Transverse colon (tissue), 4 donors: ENCODE data around the gene MAL. TPM values are rescaled to one million over a fixed set of nuclear protein-coding genes. Genes with fewer than 3 reads are reported as not detected.

Source experiments
- DNase-seq: peaks from one replicate; pipeline ENCODE4 v3.0.0-alpha.2; 2019
- H3K27ac ChIP-seq, 4 donors: fragments of 200-600 bp; sonication (generic); 2 replicates each; pipeline ENCODE4 v1.5.1; 2016 to 2018; ENCODE audit warnings: inconsistent platforms in 4 of 4
- H3K27me3 ChIP-seq: fragments of 200-600 bp; sonication (generic); 2 replicates; pipeline ENCODE4 v1.5.1; 2017; ENCODE audit warnings: inconsistent platforms
- H3K36me3 ChIP-seq, 4 donors: fragments of 200-600 bp; sonication (generic); 2 replicates each; pipeline ENCODE4 v1.5.1; 2017 to 2019; ENCODE audit warnings: inconsistent platforms in 4 of 4
- H3K4me1 ChIP-seq, 4 donors: fragments of 200-600 bp; sonication (generic); 2 replicates each; pipeline ENCODE4 v1.5.1; 2017 to 2020; ENCODE audit warnings: inconsistent platforms in 4 of 4
- H3K4me3 ChIP-seq, 4 donors: fragments of 200-600 bp; sonication (generic); 1 replicate in 1 of 4; 2 replicates in 3 of 4; pipeline versions ENCODE4 v1.5.1 to v1.6.1; 2017 to 2019; ENCODE audit warnings: inconsistent platforms in 4 of 4
- H3K9me3 ChIP-seq, 2 donors: fragments of 200-600 bp; sonication (generic); 2 replicates each; pipeline ENCODE4 v1.5.1; 2017 to 2019; ENCODE audit warnings: inconsistent platforms in 2 of 2
- EP300 ChIP-seq: sonication (generic); formaldehyde crosslinking; IDR thresholded peaks from one replicate; pipeline ENCODE4 v1.6.1; 2017; ENCODE audit warnings: antibody characterized with exemption, low read depth
- POLR2A ChIP-seq: fragments of 450-650 bp; IDR thresholded peaks from one replicate; pipeline ENCODE4 v1.6.1; 2016; ENCODE audit warnings: antibody characterized with exemption, mild to moderate bottlenecking, moderate library complexity
- POLR2AphosphoS5 ChIP-seq, 3 donors: sonication (generic); formaldehyde crosslinking; IDR thresholded peaks; one replicate each; pipeline ENCODE4 v1.6.1; 2016; ENCODE audit warnings: antibody characterized with exemption in 3 of 3
- WGBS, 2 donors: methylation state at CpG; one replicate each; pipeline ENCODE4 v1.1.5; 2018; ENCODE audit warnings: low coverage in 1 of 2; 5-methylcytosine and 5-hydroxymethylcytosine counted together
- in situ Hi-C, 4 donors: fragments of 200-750 bp; cut with MboI; loops; one replicate each; pipeline versions ENCODE4 v1.15.0 to v1.15.1; 2017; ENCODE audit warnings: low sequenced_read_pairs in 3 of 4, low pct_ligation_motif_present in 1 of 4, low pct_unique_long_range_greater_than_20kb in 1 of 4
- intact Hi-C: fragments of 100-400 bp; cut with DNase I; formaldehyde crosslinking; loops from one replicate; pipeline ENCODE4 v1.15.1; 2023; ENCODE audit warnings: low total_unique reads
- total RNA-seq, 4 donors: library from RNA; depleted of rRNA; stranded (reverse); fragments of >200 nt; gene quantifications; one replicate each; pipeline ENCODE4 v1.1.0, GENCODE V29; 2016
- TF ChIP-seq, protein P1 (sequence below), 5 experiments: fragments of 200-600 bp in 3 of 5; fragments of 450-650 bp in 2 of 5; sonication (generic) in 3 of 5; IDR thresholded peaks; 1 replicate in 2 of 5; 2 replicates in 3 of 5; pipeline ENCODE4 v1.5.1; 2016 to 2017; ENCODE audit warnings: antibody characterized with exemption in 5 of 5, inconsistent platforms in 3 of 5, mild to moderate bottlenecking in 2 of 5, moderate library complexity in 1 of 5

MAL gene
- total RNA-seq, 4 donors from 2014 or later = 3.7 to 14.3 (median 5.1) TPM

DNA sequence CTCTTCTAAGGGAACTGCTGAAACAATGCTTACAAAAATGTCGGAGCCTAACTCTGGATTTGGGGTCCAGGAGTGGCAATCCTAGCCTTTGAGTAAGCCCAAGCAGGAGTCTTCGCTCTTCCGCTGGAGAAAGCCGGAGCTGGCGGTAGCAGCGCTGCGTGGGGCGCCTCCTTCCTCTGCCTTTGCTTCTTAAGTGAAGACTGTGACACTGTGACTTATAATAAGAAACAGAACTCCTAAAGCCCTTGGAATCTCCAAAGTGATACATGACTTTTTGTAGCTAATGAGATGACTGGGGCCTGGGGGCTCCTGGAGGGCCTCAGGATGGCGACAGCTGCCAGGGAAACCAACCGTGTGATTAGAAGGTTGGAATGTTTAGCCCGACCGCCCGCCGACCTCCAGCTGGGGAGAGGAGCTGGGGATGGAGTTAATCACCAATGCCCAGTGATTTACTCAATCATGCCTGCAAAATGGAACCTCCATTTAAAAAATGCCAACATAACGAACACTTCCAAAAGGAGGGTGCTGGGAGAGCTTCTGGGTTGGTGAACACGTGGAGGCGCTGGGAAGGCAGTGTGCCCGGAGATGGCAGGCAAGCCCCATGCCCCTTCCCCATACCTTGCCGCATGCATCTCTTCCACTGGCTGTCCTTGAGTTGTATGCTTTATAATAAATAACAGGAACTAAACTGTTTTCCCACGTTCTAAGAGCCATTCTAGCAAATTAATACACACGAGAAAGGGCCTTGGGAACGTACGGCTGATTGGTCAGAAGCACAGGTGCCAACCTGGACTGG, 29.0 kb upstream of the MAL start:
- intact Hi-C loops = no loop called here
- in situ Hi-C loops = no loop called here
- 77% methylated on average over 23 of the region's 23 CpGs; no CpG with 5 or more reads in 1 of the 2 donors for WGBS, 2 donors
- H3K9me3 ChIP-seq = no peaks in the 10 kb centered on the region
- no peaks in the 10 kb centered on the region for H3K36me3 ChIP-seq
- no peak for TF ChIP-seq POLR2A
- TF ChIP-seq POLR2AphosphoS5 (IDR thresholded peaks at IDR 0.05) = no peak
- TF ChIP-seq, protein P1, sequence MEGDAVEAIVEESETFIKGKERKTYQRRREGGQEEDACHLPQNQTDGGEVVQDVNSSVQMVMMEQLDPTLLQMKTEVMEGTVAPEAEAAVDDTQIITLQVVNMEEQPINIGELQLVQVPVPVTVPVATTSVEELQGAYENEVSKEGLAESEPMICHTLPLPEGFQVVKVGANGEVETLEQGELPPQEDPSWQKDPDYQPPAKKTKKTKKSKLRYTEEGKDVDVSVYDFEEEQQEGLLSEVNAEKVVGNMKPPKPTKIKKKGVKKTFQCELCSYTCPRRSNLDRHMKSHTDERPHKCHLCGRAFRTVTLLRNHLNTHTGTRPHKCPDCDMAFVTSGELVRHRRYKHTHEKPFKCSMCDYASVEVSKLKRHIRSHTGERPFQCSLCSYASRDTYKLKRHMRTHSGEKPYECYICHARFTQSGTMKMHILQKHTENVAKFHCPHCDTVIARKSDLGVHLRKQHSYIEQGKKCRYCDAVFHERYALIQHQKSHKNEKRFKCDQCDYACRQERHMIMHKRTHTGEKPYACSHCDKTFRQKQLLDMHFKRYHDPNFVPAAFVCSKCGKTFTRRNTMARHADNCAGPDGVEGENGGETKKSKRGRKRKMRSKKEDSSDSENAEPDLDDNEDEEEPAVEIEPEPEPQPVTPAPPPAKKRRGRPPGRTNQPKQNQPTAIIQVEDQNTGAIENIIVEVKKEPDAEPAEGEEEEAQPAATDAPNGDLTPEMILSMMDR (IDR thresholded peaks at IDR 0.05) = no peak
- no peak for TF ChIP-seq EP300
- H3K4me3 ChIP-seq = no peak overlapping the region
- no peak for DNase-seq
- no peak overlapping the region for H3K27ac ChIP-seq
- no peaks in the 10 kb centered on the region for H3K4me1 ChIP-seq
- peaks cover 21% of the 10 kb centered on the region for H3K27me3 ChIP-seq

DNA sequence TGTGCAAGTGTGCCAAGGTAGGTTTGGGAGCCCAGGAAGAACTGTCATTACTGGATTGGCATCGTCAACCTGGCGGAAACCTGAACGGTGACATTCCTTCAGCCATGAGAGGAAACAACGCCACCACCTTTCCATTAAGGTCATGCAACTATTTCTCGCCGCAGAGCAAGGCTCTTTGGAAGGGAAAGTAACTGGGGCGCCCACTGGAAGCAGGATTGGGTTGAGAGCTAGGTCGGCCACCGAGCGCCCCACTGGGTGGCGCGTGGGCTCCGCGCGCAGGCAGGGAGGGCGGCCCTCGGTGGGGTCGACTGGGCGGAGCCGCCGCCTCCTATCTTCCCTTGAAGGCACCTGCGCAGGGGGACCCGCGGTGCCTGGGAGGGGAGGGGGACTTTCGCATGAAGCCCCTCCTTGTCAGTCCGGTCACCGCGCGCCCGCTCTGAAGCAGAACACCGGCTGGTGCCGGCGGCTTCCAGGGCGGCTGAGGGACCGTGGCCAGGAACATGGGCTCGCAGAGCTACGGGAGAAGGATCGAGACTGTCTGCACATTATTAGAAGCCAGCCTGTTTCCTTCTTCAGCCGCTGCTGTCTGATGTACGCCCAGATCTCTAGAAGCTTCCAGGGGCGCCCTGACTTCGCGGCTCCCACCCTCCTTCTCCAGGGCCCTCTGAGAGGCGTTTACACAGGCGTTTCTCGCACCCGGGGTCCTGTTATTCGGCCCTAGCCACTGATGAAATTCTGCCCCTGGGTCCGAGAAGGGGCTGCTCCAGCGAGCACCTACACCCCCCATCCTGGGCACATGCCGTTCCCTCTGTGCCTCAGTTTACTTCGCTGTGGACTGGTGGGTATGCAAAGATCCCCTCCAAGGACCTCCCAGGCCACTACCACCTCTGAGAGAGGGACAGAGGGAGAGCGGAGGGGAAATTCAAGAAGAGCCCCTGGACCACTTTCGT, 27.3 kb upstream of the MAL start:
- 60 to 77% methylated on average over 3 to 46 of the region's 54 CpGs for WGBS, 2 donors
- H3K4me1 ChIP-seq = no peaks in the 10 kb centered on the region
- H3K27me3 ChIP-seq = peaks cover 21% of the 10 kb centered on the region
- no peak overlapping the region for H3K27ac ChIP-seq
- in situ Hi-C loops = no loop called here
- TF ChIP-seq POLR2AphosphoS5 (IDR thresholded peaks at IDR 0.05) (no peak), EP300 (no peak), POLR2A (no peak)
- TF ChIP-seq, protein P1 (IDR thresholded peaks at IDR 0.05) = no peak
- DNase-seq = no peak
- intact Hi-C loops = no loop called here
- H3K4me3 ChIP-seq = no peak overlapping the region
- H3K36me3 ChIP-seq = no peaks in the 10 kb centered on the region
- no peaks in the 10 kb centered on the region for H3K9me3 ChIP-seq

DNA sequence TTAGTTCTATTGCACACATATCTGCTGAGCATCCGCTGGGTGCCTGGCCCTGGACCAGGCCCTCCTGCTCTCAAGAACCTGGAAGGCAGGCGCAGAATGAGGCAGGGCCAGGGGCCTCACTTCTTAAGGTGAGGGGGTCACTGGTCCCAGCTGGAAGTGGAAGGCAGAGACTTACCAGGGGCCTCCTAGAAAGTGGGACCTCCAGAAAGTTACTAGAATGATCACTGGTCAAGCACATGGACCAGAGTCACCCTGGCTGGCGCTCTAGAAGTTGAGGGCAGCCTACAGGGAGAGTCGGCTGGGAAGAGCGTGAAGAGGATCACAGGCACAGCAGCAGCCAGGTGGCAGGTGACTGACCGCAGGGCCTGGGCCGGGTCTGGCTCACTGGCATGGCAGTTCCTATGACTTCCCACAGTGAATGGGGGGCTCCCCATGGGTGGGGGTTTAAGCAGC, 26.1 kb upstream of the MAL start:
- no peak overlapping the region for H3K27ac ChIP-seq
- H3K4me1 ChIP-seq = no peaks in the 10 kb centered on the region
- no peaks in the 10 kb centered on the region for H3K36me3 ChIP-seq
- in situ Hi-C loops = no loop called here
- H3K27me3 ChIP-seq = peaks cover 21% of the 10 kb centered on the region
- intact Hi-C loops = no loop called here
- TF ChIP-seq, protein P1 (IDR thresholded peaks at IDR 0.05) = no peak
- no peak for TF ChIP-seq POLR2AphosphoS5 (IDR thresholded peaks at IDR 0.05)
- TF ChIP-seq POLR2A = no peak
- TF ChIP-seq EP300 = no peak
- DNase-seq = no peak
- WGBS, 2 donors = 89% methylated on average over 7 of the region's 7 CpGs; no CpG with 5 or more reads in 1 of the 2 donors
- no peak overlapping the region for H3K4me3 ChIP-seq
- no peaks in the 10 kb centered on the region for H3K9me3 ChIP-seq

DNA sequence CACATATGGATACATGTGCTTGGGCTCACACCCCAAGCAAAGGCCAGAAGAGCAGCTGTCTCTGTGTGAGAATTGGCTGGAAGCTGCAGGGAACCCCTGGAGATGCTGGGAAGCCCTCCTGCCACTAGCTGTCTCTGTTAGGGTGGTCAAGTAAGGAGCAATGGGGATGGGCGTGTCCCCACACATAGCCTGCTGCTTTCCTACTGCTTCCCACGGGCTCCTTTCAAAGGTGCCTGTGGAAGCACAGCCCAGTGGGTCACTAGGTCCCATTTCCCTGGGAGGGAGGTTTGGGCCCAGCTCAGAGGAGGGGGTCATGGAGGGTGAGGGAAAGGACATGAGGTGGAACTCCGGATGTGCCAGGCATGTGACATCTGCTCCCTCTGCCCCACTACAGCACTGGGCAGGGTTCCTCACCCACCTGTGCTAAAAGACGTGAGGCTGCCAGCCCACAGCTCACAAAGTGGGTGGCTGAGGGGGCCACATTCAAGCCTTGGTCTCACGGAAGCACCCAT, 24.4 kb upstream of the MAL start:
- H3K36me3 ChIP-seq = no peaks in the 10 kb centered on the region
- 70% methylated on average over 5 of the region's 5 CpGs; no CpG with 5 or more reads in 1 of the 2 donors for WGBS, 2 donors
- intact Hi-C loops (no loop called here), in situ Hi-C loops (no loop called here)
- H3K27me3 ChIP-seq = peaks cover 21% of the 10 kb centered on the region
- H3K9me3 ChIP-seq = no peaks in the 10 kb centered on the region
- TF ChIP-seq POLR2A = no peak
- DNase-seq = no peak
- no peaks in the 10 kb centered on the region for H3K4me1 ChIP-seq
- H3K4me3 ChIP-seq = no peak overlapping the region
- H3K27ac ChIP-seq = no peak overlapping the region
